Tibial nerve (tissue), 4 donors: ENCODE results near the gene MED13L.

Experiments
- CTCF ChIP-seq, 5 experiments: fragments of 200-600 bp in 3 of 5; fragments of 450-650 bp in 2 of 5; sonication (generic) in 3 of 5; IDR thresholded peaks; one replicate each; pipeline ENCODE4 v1.5.1; 2016 to 2019; ENCODE audit warnings: antibody characterized with exemption in 5 of 5, mild to moderate bottlenecking in 3 of 5, moderate library complexity in 2 of 5
- EP300 ChIP-seq, 2 donors: sonication (generic); formaldehyde crosslinking; IDR thresholded peaks; one replicate each; pipeline ENCODE4 v1.6.1; 2017; ENCODE audit warnings: antibody characterized with exemption in 2 of 2, mild to moderate bottlenecking in 1 of 2
- POLR2A ChIP-seq, 2 donors: fragments of 450-650 bp; IDR thresholded peaks; one replicate each; pipeline ENCODE4 v1.6.1; 2017; ENCODE audit warnings: antibody characterized with exemption in 2 of 2, mild to moderate bottlenecking in 2 of 2, moderate library complexity in 2 of 2

GRCh38 chr12:116000252-116000651, 277.2 kb downstream of the MED13L start:
- TF ChIP-seq CTCF (IDR thresholded peaks at IDR 0.05) (no peak), EP300 (IDR thresholded peaks at IDR 0.05) (no peak), POLR2A (IDR thresholded peaks at IDR 0.05) (no peak)
